VCaP (cell line): ENCODE measurements around the gene SYNE1.

Experiments used
- H3K27ac ChIP-seq: fragments of 450-650 bp; 2 replicates; pipeline ENCODE4 v1.5.1; 2017
- CTCF ChIP-seq: fragments of 450-650 bp; conservative IDR thresholded peaks from 2 replicates; pipeline ENCODE4 v1.5.1; 2017; ENCODE audit warnings: mild to moderate bottlenecking, moderate library complexity

SYNE1 gene

GRCh38 chr6:152166897-152167296 is 470.3 kb downstream of the SYNE1 start:
- H3K27ac ChIP-seq: no peak overlapping the region
- TF ChIP-seq CTCF: no peak

GRCh38 chr6:152166497-152166896 is 470.7 kb downstream of the SYNE1 start:
- TF ChIP-seq CTCF: no peak
- H3K27ac ChIP-seq: no peak overlapping the region

GRCh38 chr6:152164957-152165356 is 472.2 kb downstream of the SYNE1 start:
- no peak overlapping the region for H3K27ac ChIP-seq
- no peak for TF ChIP-seq CTCF

GRCh38 chr6:152161501-152161900 is 475.7 kb downstream of the SYNE1 start:
- TF ChIP-seq CTCF: no peak
- H3K27ac ChIP-seq: no peak overlapping the region; the same call in 1 of the 2 replicates

GRCh38 chr6:152160346-152160745 is 476.8 kb downstream of the SYNE1 start:
- TF ChIP-seq CTCF: no peak
- H3K27ac ChIP-seq: no peak overlapping the region

GRCh38 chr6:152155792-152156191 is 481.4 kb downstream of the SYNE1 start:
- TF ChIP-seq CTCF: no peak
- H3K27ac ChIP-seq: no peak overlapping the region

GRCh38 chr6:152154559-152155356 is 482.4 kb downstream of the SYNE1 start:
- no peak for TF ChIP-seq CTCF
- H3K27ac ChIP-seq: no peak overlapping the region
